Measurements from ENCODE around the gene HCN2.

Gene HCN2

GRCh38 chr19:641702-642101 is 52.0 kb downstream of the HCN2 start:
- Histone ChIP-seq H4K20me1 (ENCODE audit: low read depth, low read length) (no peaks in the 10 kb centered on the region), H3K36me3 (ENCODE audit: low read length) (no peaks in the 10 kb centered on the region), H3K9me2 (replicated peaks; ENCODE audit: insufficient read depth, low read length) (no peaks in the 10 kb centered on the region), H3K4me3 (ENCODE audit: insufficient read depth, low read length, poor library complexity, severe bottlenecking) (no peak overlapping the region), H3K4me2 (ENCODE audit: low read depth, low read length, poor library complexity, severe bottlenecking) (no peak overlapping the region), H3K79me2 (ENCODE audit: insufficient read depth, low read length) (no peaks in the 10 kb centered on the region), H3F3A (ENCODE audit: insufficient read depth) (no peaks in the 10 kb centered on the region), H3K27me3 (ENCODE audit: low read length) (no peaks in the 10 kb centered on the region), H3K27ac (ENCODE audit: low read depth, low read length) (no peak overlapping the region), H3K9me3 (ENCODE audit: insufficient read depth, low read length) (no peaks in the 10 kb centered on the region), H3K9ac (ENCODE audit: low read length) (no peak overlapping the region), H2AFZ (ENCODE audit: low read depth, low read length, severe bottlenecking) (no peak overlapping the region)
- no peak for TF ChIP-seq CTCF (IDR thresholded peaks at IDR 0.05; ENCODE audit: insufficient read depth, low read length, poor library complexity, severe bottlenecking)
- TF ChIP-seq EZH2phosphoT487 (conservative IDR thresholded peaks at IDR 0.05; ENCODE audit: low read length), result no peak

GRCh38 chr19:642767-643727 is 53.4 kb downstream of the HCN2 start:
- Histone ChIP-seq H2AFZ (ENCODE audit: low read depth, low read length, severe bottlenecking) (no peak overlapping the region), H3K9me3 (ENCODE audit: insufficient read depth, low read length) (no peaks in the 10 kb centered on the region), H3K4me3 (ENCODE audit: insufficient read depth, low read length, poor library complexity, severe bottlenecking) (no peak overlapping the region), H3K9ac (ENCODE audit: low read length) (no peak overlapping the region), H3F3A (ENCODE audit: insufficient read depth) (no peaks in the 10 kb centered on the region), H3K4me2 (ENCODE audit: low read depth, low read length, poor library complexity, severe bottlenecking) (no peak overlapping the region), H3K27ac (ENCODE audit: low read depth, low read length) (no peak overlapping the region), H3K9me2 (replicated peaks; ENCODE audit: insufficient read depth, low read length) (no peaks in the 10 kb centered on the region), H3K79me2 (ENCODE audit: insufficient read depth, low read length) (no peaks in the 10 kb centered on the region), H3K36me3 (ENCODE audit: low read length) (no peaks in the 10 kb centered on the region), H4K20me1 (ENCODE audit: low read depth, low read length) (no peaks in the 10 kb centered on the region), H3K27me3 (ENCODE audit: low read length) (no peaks in the 10 kb centered on the region)
- TF ChIP-seq EZH2phosphoT487 (conservative IDR thresholded peaks at IDR 0.05; ENCODE audit: low read length) (no peak), CTCF (IDR thresholded peaks at IDR 0.05; ENCODE audit: insufficient read depth, low read length, poor library complexity, severe bottlenecking) (no peak)

- H4K20me1 ChIP-seq (ENCODE audit: low read depth, low read length), result no peaks in the 10 kb centered on the region
- H3K9me2 ChIP-seq (replicated peaks; ENCODE audit: insufficient read depth, low read length), result no peaks in the 10 kb centered on the region
- H3K27ac ChIP-seq (ENCODE audit: low read depth, low read length), result no peak overlapping the region
- H3K79me2 ChIP-seq (ENCODE audit: insufficient read depth, low read length), result no peaks in the 10 kb centered on the region
- H3K27me3 ChIP-seq (ENCODE audit: low read length), result no peaks in the 10 kb centered on the region
- H3K9ac ChIP-seq (ENCODE audit: low read length), result no peak overlapping the region
- H3F3A ChIP-seq (ENCODE audit: insufficient read depth), result no peaks in the 10 kb centered on the region
- H2AFZ ChIP-seq (ENCODE audit: low read depth, low read length, severe bottlenecking), result no peak overlapping the region
- no peak for TF ChIP-seq CTCF (IDR thresholded peaks at IDR 0.05; ENCODE audit: insufficient read depth, low read length, poor library complexity, severe bottlenecking)
- no peak for TF ChIP-seq EZH2phosphoT487 (conservative IDR thresholded peaks at IDR 0.05; ENCODE audit: low read length)
- no peaks in the 10 kb centered on the region for H3K36me3 ChIP-seq (ENCODE audit: low read length)
- no peaks in the 10 kb centered on the region for H3K9me3 ChIP-seq (ENCODE audit: insufficient read depth, low read length)
- no peak overlapping the region for H3K4me2 ChIP-seq (ENCODE audit: low read depth, low read length, poor library complexity, severe bottlenecking)
- H3K4me3 ChIP-seq (ENCODE audit: insufficient read depth, low read length, poor library complexity, severe bottlenecking), result no peak overlapping the region
Observed at GRCh38 chr19:643736-644135, 54.1 kb downstream of the HCN2 start.
